ENCODE results near the gene PDPN.

Gene PDPN

DNA sequence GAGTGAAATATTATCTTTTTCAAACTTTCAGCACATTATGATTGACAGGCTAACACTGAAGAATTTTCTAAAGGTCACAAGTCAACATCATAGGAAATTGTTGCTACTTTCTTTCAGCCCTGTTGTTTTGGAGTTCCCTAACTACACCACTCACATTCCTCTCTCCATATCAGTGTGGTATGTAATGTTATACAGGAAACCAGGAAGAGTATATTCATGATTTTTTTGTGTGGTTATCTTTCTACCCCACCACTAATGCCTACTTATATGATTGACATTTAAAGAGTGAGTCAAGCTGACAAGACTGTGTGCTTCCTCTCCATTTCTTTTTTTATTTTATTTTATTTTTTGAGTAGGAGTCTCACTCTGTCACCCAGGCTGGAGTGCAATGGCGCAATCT lies 68.6 kb downstream of the PDPN start:
- DNase-seq (ENCODE audit: low read depth, low spot score) = no peak
- no peak overlapping the region for H3K4me3 ChIP-seq (ENCODE audit: low read depth, low read length)
- in situ Hi-C loops (cut with HindIII; ENCODE audit: low sequenced_read_pairs) = no loop called here
- TF ChIP-seq, protein P1, sequence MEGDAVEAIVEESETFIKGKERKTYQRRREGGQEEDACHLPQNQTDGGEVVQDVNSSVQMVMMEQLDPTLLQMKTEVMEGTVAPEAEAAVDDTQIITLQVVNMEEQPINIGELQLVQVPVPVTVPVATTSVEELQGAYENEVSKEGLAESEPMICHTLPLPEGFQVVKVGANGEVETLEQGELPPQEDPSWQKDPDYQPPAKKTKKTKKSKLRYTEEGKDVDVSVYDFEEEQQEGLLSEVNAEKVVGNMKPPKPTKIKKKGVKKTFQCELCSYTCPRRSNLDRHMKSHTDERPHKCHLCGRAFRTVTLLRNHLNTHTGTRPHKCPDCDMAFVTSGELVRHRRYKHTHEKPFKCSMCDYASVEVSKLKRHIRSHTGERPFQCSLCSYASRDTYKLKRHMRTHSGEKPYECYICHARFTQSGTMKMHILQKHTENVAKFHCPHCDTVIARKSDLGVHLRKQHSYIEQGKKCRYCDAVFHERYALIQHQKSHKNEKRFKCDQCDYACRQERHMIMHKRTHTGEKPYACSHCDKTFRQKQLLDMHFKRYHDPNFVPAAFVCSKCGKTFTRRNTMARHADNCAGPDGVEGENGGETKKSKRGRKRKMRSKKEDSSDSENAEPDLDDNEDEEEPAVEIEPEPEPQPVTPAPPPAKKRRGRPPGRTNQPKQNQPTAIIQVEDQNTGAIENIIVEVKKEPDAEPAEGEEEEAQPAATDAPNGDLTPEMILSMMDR (IDR thresholded peaks at IDR 0.05; ENCODE audit: low read depth, low read length) = no peak

DNA sequence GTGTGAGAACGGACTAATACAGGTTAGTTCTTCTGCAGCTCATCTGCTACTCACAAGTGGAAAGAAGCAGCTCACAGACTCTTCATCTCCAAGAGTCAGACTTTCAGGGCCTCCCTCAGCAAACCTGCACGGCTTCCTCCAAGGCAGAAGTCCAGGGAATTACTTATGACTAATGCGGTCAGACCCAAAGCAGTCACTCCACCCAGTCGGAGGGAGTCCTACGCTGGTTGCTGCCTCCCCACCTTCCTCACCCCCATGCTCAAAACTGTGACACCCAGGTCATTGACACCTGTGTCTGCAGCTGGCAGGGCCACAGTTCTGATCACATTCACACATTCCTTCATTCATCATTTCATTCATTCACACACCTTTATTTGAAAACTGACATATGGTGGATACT lies 77.9 kb downstream of the PDPN start:
- in situ Hi-C loops (cut with HindIII; ENCODE audit: low sequenced_read_pairs) = no loop called here
- no peak overlapping the region for H3K4me3 ChIP-seq (ENCODE audit: low read depth, low read length)
- no peak for DNase-seq (ENCODE audit: low read depth, low spot score)
- TF ChIP-seq, protein P1 (IDR thresholded peaks at IDR 0.05; ENCODE audit: low read depth, low read length) = no peak

DNA sequence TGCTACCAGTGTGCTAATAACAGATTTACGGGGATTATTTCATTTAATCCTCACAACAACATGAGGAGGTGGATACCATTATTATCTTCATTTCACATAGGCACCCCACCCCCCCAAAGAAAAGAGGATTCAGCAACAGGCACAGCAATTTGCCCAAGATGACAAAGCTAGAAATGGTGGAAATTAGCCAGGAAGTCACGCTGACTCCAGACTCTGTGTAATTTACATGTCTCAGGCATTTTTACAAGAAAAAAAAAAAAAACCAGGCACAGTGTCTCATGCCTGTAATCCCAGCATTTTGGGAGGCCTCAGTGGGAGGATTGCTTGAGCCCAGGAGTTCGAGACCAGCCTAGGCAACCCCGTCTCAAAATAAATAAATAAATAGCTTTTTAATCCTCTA lies 78.9 kb downstream of the PDPN start:
- peak; percentile 8 for DNase-seq (ENCODE audit: low read depth, low spot score)
- in situ Hi-C loops (cut with HindIII; ENCODE audit: low sequenced_read_pairs) = no loop called here

DNA sequence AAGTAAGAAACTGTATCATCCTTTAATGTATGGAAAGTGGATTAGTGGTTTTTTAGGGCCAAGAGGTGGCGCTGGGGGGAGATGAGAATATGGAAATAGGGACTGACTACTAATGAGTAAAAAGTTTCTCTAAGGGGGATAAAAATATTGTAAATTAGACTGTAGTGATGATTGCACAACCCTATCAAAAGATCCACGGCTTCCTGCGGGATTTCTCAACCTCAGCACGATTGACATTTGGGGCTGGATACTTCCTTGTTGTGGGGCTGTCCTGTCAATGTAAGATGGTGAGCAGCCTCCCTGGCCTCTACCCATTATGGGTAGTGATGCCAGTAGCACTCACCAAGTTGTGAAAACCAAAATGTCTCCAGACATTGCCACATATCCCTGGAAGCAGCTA lies 80.3 kb downstream of the PDPN start:
- in situ Hi-C loops (cut with HindIII; ENCODE audit: low sequenced_read_pairs) = no loop called here
- TF ChIP-seq, protein P1 (IDR thresholded peaks at IDR 0.05; ENCODE audit: low read depth, low read length) = no peak
- no peak overlapping the region for H3K4me3 ChIP-seq (ENCODE audit: low read depth, low read length)
- no peak for DNase-seq (ENCODE audit: low read depth, low spot score)

More for the DNA sequence above, 78.9 kb downstream of the PDPN start:
- H3K4me3 ChIP-seq (ENCODE audit: low read depth, low read length) = no peak overlapping the region
- TF ChIP-seq, protein P1 (IDR thresholded peaks at IDR 0.05; ENCODE audit: low read depth, low read length) = no peak

DNA sequence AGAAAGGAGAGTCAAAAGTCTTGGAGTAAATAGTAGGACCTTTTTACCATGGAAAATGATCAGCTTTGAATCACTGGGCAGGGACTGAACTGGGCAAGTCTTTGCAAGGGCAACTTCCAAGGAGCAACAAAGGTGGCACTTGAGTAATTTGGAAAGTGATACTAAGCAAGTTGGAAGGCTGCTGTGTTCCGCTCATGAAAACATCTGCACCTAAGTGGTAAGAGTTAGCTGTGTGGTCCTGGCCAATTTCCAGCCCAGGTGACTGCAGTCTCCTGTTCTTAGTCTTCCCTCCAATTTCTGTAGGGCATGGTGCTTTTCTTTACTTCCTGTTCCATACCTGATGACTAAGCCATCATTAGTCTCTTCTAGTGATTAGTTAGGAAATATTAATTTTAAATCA lies 80.8 kb downstream of the PDPN start:
- in situ Hi-C loops (cut with HindIII; ENCODE audit: low sequenced_read_pairs) = no loop called here
- DNase-seq (ENCODE audit: low read depth, low spot score) = no peak
- TF ChIP-seq, protein P1 (IDR thresholded peaks at IDR 0.05; ENCODE audit: low read depth, low read length) = no peak
- H3K4me3 ChIP-seq (ENCODE audit: low read depth, low read length) = no peak overlapping the region

DNA sequence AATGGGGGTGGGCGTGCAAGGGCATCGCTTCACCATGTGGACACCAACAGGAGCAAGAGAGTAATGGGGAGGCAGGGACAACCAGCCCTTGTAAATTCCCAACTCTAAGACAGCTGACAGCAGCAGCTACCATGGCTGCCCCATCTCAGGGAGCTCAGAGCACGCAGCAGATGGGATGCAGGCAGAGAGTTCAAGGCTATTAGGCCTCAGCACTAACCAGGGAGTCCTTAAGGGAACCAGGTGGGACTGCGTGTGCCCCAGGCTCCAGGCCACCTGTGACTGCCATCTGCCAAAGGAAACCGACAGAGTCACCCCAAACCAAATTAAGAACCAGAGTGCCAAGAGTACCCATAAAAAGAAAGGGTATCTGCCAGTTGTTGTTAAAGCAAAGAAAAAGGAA lies 82.7 kb downstream of the PDPN start:
- DNase-seq (ENCODE audit: low read depth, low spot score) = no peak
- in situ Hi-C loops (cut with HindIII; ENCODE audit: low sequenced_read_pairs) = no loop called here
- TF ChIP-seq, protein P1 (IDR thresholded peaks at IDR 0.05; ENCODE audit: low read depth, low read length) = no peak
- no peak overlapping the region for H3K4me3 ChIP-seq (ENCODE audit: low read depth, low read length)
